Measurements from ENCODE around the gene WIPF2. TPM values are rescaled to one million over a fixed set of nuclear protein-coding genes. Genes with fewer than 3 reads are reported as not detected.
A peak's percentile ranks its signal among the peaks of the same experiment; 100 is the strongest.
"Not testable (repeated sequence)": the region's sequence is repeated elsewhere in the genome, so short reads cannot be mapped to it uniquely, and the experiment has no call there.

Gene WIPF2
- total RNA-seq, 1 experiment from 2014 or later, result 6.1 TPM

GRCh38 chr17:40297511-40297910 is 78.4 kb downstream of the WIPF2 start:
- no peak for DNase-seq (ENCODE audit: low read depth)

GRCh38 chr17:40298726-40299125 is 79.6 kb downstream of the WIPF2 start:
- no peak for DNase-seq (ENCODE audit: low read depth)

- DNase-seq (ENCODE audit: low read depth), result not testable (repeated sequence)
Measured at GRCh38 chr17:40299159-40299757, 80.2 kb downstream of the WIPF2 start.

GRCh38 chr17:40301315-40301714 is 82.2 kb downstream of the WIPF2 start:
- DNase-seq (ENCODE audit: low read depth), result peak; percentile 22

- peak; percentile 65 for DNase-seq (ENCODE audit: low read depth)
Measured at GRCh38 chr17:40303009-40303657, 84.0 kb downstream of the WIPF2 start.

- peak; percentile 59 for DNase-seq (ENCODE audit: low read depth)
Measured at GRCh38 chr17:40303708-40304551, 84.8 kb downstream of the WIPF2 start.

GRCh38 chr17:40304552-40304863 is 85.4 kb downstream of the WIPF2 start:
- peak; percentile 95 for DNase-seq (ENCODE audit: low read depth)

- DNase-seq (ENCODE audit: low read depth), result not testable (repeated sequence)
Measured at GRCh38 chr17:40304866-40305265, 85.8 kb downstream of the WIPF2 start.

- DNase-seq (ENCODE audit: low read depth), result peak; percentile 55
Measured at GRCh38 chr17:40306395-40306794, 87.3 kb downstream of the WIPF2 start.

GRCh38 chr17:40307001-40307730 is 88.1 kb downstream of the WIPF2 start:
- DNase-seq (ENCODE audit: low read depth), result peak; percentile 95

- DNase-seq (ENCODE audit: low read depth), result no peak
Measured at GRCh38 chr17:40307740-40308239, 88.7 kb downstream of the WIPF2 start.

GRCh38 chr17:40309031-40309948 is 90.2 kb downstream of the WIPF2 start, which contains the start of gene RARA:
Gene RARA (plus strand): TSS chr17:40309180. CDS start chr17:40331219, 22,039 bp downstream.
- DNase-seq (ENCODE audit: low read depth), result no peak

GRCh38 chr17:40309949-40310510 is 90.9 kb downstream of the WIPF2 start:
- no peak for DNase-seq (ENCODE audit: low read depth)

GRCh38 chr17:40310882-40311391 is 91.8 kb downstream of the WIPF2 start:
- peak; percentile 42 for DNase-seq (ENCODE audit: low read depth)

- peak; percentile 74 for DNase-seq (ENCODE audit: low read depth)
Measured at GRCh38 chr17:40311575-40311974, 92.5 kb downstream of the WIPF2 start.

- DNase-seq (ENCODE audit: low read depth), result peak; percentile 77
Measured at GRCh38 chr17:40312131-40312731, 93.1 kb downstream of the WIPF2 start.

- DNase-seq (ENCODE audit: low read depth), result peak; percentile 79
Measured at GRCh38 chr17:40312893-40313667, 94.0 kb downstream of the WIPF2 start.

- no peak for DNase-seq (ENCODE audit: low read depth)
Measured at GRCh38 chr17:40313668-40314583, 94.8 kb downstream of the WIPF2 start.

Data from RPMI7951 (cell line).